Activated naive CD8-positive, alpha-beta T cell treated with anti-CD3 and anti-CD28 coated beads, Interleukin-2, amount 10 ng/mL, durations not matched to agents 7 days and 5 days (primary cell): ENCODE data around the gene MYL2. TPM values are rescaled to one million over a fixed set of nuclear protein-coding genes. Genes with fewer than 3 reads are reported as not detected.
"Not testable (repeated sequence)": the region's sequence is repeated elsewhere in the genome, so short reads cannot be mapped to it uniquely, and the experiment has no call there.

Source experiments
- ATAC-seq: fragments of 150-1000 bp; cut with Tn5 transposase; one replicate; pipeline ENCODE4 v1.10.0; 2021; ENCODE audit warnings: low read depth, moderate library complexity
- POLR2A ChIA-PET: fragments of 350-600 bp; sonication (Branson Sonifier 250); formaldehyde crosslinking; loops from one replicate; lab custom pipeline; 2021; ENCODE audit warnings: antibody characterized with exemption; lab: Charles Lee
- DNase-seq: peaks from one replicate; pipeline ENCODE4 v3.0.0; 2021
- H3K27ac Mint-ChIP-seq: one replicate; pipeline ENCODE4 v1.8.0; 2022; ENCODE audit warnings: mild to moderate bottlenecking, mixed read lengths
- H3K27me3 Mint-ChIP-seq: one replicate; pipeline ENCODE4 v1.8.0; 2022; ENCODE audit warnings: mild to moderate bottlenecking, moderate library complexity, mixed read lengths
- H3K36me3 Mint-ChIP-seq: one replicate; pipeline ENCODE4 v1.8.0; 2021; ENCODE audit warnings: mild to moderate bottlenecking, mixed read lengths
- H3K4me1 Mint-ChIP-seq: one replicate; pipeline ENCODE4 v1.8.0; 2021; ENCODE audit warnings: mixed read lengths
- H3K4me3 Mint-ChIP-seq: one replicate; pipeline ENCODE4 v1.8.0; 2022; ENCODE audit warnings: mild to moderate bottlenecking, moderate library complexity, mixed read lengths
- H3K9me3 Mint-ChIP-seq: one replicate; pipeline ENCODE4 v1.8.0; 2021; ENCODE audit warnings: mixed read lengths
- total RNA-seq, 2 experiments: library from RNA; stranded (reverse); gene quantifications; one replicate each; pipeline ENCODE4 v1.2.3, GENCODE V29; 2021

MYL2 gene, protein sequence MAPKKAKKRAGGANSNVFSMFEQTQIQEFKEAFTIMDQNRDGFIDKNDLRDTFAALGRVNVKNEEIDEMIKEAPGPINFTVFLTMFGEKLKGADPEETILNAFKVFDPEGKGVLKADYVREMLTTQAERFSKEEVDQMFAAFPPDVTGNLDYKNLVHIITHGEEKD
- total RNA-seq = not detected

DNA sequence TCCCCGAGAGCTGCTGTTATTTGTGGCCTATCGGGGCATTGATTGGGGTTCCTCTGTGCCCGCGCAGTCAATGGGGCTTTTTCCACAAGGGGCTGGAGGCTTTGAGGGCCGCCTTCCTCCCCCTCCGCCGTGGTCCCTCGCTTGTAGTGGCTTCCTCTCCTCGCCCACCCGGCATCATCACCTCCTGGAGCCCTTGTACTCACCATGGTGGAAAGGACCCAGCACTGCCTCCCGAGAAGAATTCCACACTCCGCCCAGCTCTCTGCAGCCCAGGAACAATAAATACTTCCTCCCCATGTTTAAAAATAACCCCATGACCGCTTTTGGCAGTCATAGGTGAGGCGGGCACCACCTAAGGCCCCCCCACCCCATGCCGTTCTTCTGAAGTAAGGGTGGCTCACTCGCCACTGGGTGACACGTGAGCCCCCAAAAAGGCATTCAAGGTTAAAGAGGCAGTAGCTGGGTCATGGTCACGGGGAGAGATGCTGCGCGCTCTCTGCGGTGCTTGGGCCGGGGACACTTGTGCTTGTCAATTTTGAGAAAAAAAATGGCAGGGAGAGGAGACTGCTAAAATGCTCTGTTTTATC lies at the start of gene MYL2:
MYL2 (minus strand) TSS at position 256 of the 587 bp plus-strand sequence; CDS start at position 206, 50 bp downstream.
- no peak within 1 kb of the TSS for H3K4me3 Mint-ChIP-seq
- no peaks in the 10 kb centered on the region for H3K36me3 Mint-ChIP-seq
- no peak for DNase-seq
- H3K27me3 Mint-ChIP-seq = peaks cover 15% of the 10 kb centered on the region
- peaks cover 1% of the 10 kb centered on the region for H3K4me1 Mint-ChIP-seq
- POLR2A ChIA-PET = interaction anchor here (0.6 kb wide), 1 partner anchor 606 kb away, joined by 3 read pairs; no protein-coding TSS in a partner anchor
- no peak for ATAC-seq
- no peak within 1 kb of the TSS for H3K27ac Mint-ChIP-seq
- no peaks in the 10 kb centered on the region for H3K9me3 Mint-ChIP-seq

DNA sequence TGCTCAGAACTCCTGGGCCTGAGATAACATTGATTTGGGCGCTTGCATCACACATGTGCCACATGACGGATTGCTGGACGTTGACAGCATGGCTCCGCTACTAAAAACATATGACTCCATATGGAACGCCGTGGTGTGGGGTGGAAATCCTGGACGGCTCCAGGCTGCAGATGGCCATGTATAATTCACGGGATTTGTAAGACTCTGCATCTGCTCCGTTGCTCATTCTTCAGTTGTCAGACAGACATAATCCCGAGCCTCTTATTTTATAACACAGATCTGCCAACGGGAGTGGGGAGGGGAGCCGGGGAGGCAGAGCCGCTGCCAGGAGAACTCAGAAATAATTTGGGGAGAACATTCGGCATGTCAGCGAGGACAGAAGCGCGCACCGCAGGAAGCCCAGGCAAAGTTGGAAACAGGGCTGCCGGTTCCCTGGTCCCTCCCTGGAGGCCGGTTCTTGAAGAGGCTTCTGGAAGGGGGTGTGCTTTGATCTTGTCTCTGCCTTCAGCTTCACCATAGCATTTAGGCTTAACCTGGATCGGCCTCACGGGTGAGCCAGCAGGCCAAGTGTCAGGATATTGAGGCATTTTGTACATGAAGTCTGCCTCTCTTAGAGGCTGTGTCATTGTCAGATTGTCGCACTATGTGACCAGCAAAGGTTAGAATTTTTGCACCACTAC lies 45.8 kb upstream of the MYL2 start:
- Mint-ChIP-seq H3K4me1 (no peaks in the 10 kb centered on the region), H3K9me3 (no peaks in the 10 kb centered on the region), H3K36me3 (no peaks in the 10 kb centered on the region), H3K4me3 (no peak overlapping the region), H3K27me3 (peaks cover 7% of the 10 kb centered on the region), H3K27ac (no peak overlapping the region)
- ATAC-seq = no peak
- POLR2A ChIA-PET = no interaction called here
- DNase-seq = no peak

DNA sequence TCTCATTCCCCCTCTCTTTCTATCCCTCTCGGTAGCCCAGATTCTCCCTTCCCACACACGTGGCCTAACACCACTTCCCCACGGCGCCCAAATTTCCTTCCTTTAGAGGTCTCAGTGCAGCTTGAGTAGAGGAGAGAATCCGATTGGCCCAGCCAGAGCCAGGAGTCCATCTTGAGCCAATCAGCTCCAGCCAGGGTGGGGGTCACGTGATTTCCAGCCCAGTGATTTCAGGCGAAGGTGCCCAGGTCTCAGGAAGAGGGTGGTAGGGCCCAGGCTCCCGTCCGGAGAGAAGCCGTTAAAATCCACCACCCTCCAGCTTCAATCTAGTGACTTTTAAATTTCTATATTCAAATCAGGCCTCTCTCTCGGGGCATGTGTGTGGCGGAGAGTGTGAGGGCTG lies 45.2 kb upstream of the MYL2 start:
- H3K27ac Mint-ChIP-seq = no peak overlapping the region

DNA sequence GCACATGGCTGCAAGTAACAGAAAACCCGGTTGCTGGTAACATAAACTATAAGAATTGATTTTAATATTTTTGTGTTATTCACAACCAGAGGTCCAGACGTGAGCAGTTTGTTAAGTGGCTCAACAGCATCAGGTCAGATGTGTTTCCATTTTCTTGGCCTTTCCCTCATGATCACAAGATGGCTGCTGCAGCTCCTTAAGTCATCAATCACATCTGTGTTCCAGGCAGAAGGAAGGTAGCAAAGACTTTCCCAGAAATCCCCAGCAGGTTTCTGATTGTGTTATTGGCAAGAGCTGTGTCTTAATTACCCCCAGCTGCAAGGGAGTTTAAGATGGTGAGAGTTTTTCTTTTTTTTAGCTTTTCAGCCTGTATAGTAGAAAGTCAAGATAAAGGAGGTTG lies 40.4 kb upstream of the MYL2 start:
- Mint-ChIP-seq H3K4me1 (no peaks in the 10 kb centered on the region), H3K9me3 (no peaks in the 10 kb centered on the region), H3K27ac (no peak overlapping the region), H3K27me3 (peaks cover 7% of the 10 kb centered on the region), H3K4me3 (no peak overlapping the region), H3K36me3 (no peaks in the 10 kb centered on the region)
- ATAC-seq = no peak
- no peak for DNase-seq
- POLR2A ChIA-PET = no interaction called here

More for the DNA sequence above, 45.2 kb upstream of the MYL2 start:
- H3K4me1 Mint-ChIP-seq = no peaks in the 10 kb centered on the region
- no peak overlapping the region for H3K4me3 Mint-ChIP-seq
- DNase-seq = no peak
- POLR2A ChIA-PET = no interaction called here
- H3K9me3 Mint-ChIP-seq = no peaks in the 10 kb centered on the region
- ATAC-seq = no peak
- H3K27me3 Mint-ChIP-seq = peaks cover 7% of the 10 kb centered on the region
- no peaks in the 10 kb centered on the region for H3K36me3 Mint-ChIP-seq

DNA sequence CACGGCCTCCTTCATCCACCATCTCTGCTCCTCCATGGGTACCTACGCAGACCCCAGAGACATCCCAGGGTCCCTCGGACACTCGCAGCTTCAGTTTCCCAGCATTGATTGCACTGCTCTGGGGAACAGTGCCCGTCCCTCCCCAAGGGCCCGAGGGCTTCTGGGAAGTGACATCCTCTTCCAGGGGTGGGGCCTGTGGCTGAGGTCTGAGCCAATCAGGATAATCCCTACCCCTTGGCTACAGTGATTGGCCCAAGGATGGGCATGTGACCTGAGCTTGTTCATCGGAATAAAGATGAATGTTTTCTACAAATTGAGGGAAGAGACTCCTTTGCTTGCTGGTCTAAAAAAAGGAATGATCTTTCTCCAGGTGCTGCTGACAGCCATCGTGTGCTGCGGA lies 37.3 kb upstream of the MYL2 start:
- H3K4me1 Mint-ChIP-seq = no peaks in the 10 kb centered on the region
- H3K4me3 Mint-ChIP-seq = no peak overlapping the region
- H3K27ac Mint-ChIP-seq = no peak overlapping the region
- H3K36me3 Mint-ChIP-seq = no peaks in the 10 kb centered on the region
- POLR2A ChIA-PET = no interaction called here
- no peak for ATAC-seq
- H3K27me3 Mint-ChIP-seq = peaks cover 17% of the 10 kb centered on the region
- no peak for DNase-seq
- no peaks in the 10 kb centered on the region for H3K9me3 Mint-ChIP-seq

DNA sequence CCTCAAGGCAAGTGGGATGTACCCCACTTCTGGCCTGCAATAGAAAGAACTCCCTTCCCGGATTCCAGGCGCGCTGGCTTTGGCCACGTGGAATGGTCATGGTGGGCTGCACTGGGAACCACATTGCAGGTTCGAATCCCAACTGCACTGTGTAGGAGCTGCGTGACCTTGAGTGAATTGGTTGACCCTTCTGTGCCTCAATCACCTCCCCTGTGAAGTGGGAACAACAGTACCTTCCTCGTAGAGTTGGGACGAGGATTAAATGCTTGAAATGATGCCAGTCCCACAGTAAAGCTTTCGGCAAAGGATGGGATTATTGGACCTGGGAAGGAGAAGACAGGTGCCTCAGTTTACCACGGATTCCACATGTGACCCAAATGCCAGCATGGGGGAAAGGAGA lies 36.8 kb upstream of the MYL2 start:
- POLR2A ChIA-PET = no interaction called here
- peaks cover 17% of the 10 kb centered on the region for H3K27me3 Mint-ChIP-seq
- no peaks in the 10 kb centered on the region for H3K9me3 Mint-ChIP-seq
- no peak for ATAC-seq
- no peaks in the 10 kb centered on the region for H3K4me1 Mint-ChIP-seq
- no peak overlapping the region for H3K27ac Mint-ChIP-seq
- DNase-seq = no peak
- no peak overlapping the region for H3K4me3 Mint-ChIP-seq
- no peaks in the 10 kb centered on the region for H3K36me3 Mint-ChIP-seq

DNA sequence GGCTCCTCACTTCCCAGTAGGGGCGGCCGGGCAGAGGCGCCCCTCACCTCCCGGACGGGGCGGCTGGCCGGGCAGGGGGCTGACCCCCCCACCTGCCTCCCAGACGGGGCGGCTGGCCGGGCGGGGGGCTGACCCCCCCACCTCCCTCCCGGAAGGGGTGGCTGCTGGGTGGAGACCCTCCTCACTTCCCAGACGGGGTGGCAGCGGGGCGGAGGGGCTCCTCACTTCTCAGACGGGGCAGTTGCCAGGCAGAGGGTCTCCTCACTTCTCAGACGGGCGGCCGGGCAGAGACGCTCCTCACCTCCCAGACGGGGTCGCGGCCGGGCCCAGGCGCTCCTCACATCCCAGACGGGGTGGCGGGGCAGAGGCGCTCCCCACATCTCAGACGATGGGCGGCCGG lies 30.5 kb upstream of the MYL2 start:
- H3K4me1 Mint-ChIP-seq, H3K27ac Mint-ChIP-seq, DNase-seq, H3K36me3 Mint-ChIP-seq, H3K9me3 Mint-ChIP-seq, ATAC-seq, POLR2A ChIA-PET, H3K4me3 Mint-ChIP-seq: not testable (repeated sequence)
- H3K27me3 Mint-ChIP-seq = peaks cover 17% of the 10 kb centered on the region

DNA sequence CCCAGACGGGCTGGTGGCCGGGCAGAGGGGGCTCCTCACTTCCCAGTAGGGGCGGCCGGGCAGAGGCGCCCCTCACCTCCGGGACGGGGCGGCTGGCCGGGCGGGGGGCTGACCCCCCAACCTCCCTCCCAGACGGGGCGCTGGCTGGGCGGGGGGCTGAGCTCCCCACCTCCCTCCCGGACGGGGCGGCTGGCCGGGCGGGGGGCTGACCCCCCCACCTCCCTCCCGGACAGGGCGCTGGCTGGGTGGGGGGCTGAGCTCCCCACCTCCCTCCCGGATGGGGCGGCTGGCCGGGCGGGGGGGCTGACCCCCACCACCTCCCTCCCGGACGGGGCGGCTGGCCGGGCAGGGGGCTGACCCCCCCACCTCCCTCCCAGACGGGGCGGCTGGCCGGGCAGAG lies 30.1 kb upstream of the MYL2 start:
- ATAC-seq, POLR2A ChIA-PET, H3K4me1 Mint-ChIP-seq, H3K9me3 Mint-ChIP-seq, H3K4me3 Mint-ChIP-seq, H3K27ac Mint-ChIP-seq, H3K36me3 Mint-ChIP-seq, DNase-seq: not testable (repeated sequence)
- H3K27me3 Mint-ChIP-seq = peaks cover 17% of the 10 kb centered on the region

- POLR2A ChIA-PET = no interaction called here
- Mint-ChIP-seq H3K4me3 (no peak overlapping the region), H3K27ac (no peak overlapping the region), H3K27me3 (peaks cover 15% of the 10 kb centered on the region), H3K4me1 (no peaks in the 10 kb centered on the region), H3K9me3 (peaks cover 3% of the 10 kb centered on the region), H3K36me3 (no peaks in the 10 kb centered on the region)
- ATAC-seq (no peak), DNase-seq (no peak)
These were observed 27.7 kb upstream of the MYL2 start for GRCh38 chr12:110948041-110948440.

- H3K27me3 Mint-ChIP-seq = peaks cover 8% of the 10 kb centered on the region
- H3K4me1 Mint-ChIP-seq = no peaks in the 10 kb centered on the region
- H3K36me3 Mint-ChIP-seq = no peaks in the 10 kb centered on the region
- no peak for DNase-seq
- POLR2A ChIA-PET = no interaction called here
- ATAC-seq = no peak
- H3K9me3 Mint-ChIP-seq = peaks cover 3% of the 10 kb centered on the region
- no peak overlapping the region for H3K4me3 Mint-ChIP-seq
- H3K27ac Mint-ChIP-seq = no peak overlapping the region
These were observed 23.0 kb upstream of the MYL2 start for GRCh38 chr12:110943373-110943772.

- Mint-ChIP-seq H3K4me3 (no peak overlapping the region), H3K36me3 (no peaks in the 10 kb centered on the region), H3K27me3 (peaks cover 17% of the 10 kb centered on the region), H3K27ac (no peak overlapping the region), H3K9me3 (peaks cover 2% of the 10 kb centered on the region), H3K4me1 (peaks cover 6% of the 10 kb centered on the region)
- ATAC-seq (no peak), DNase-seq (no peak)
- POLR2A ChIA-PET = interaction anchor here (0.7 kb wide), 1 partner anchor 226 kb away, joined by 3 read pairs; no protein-coding TSS in a partner anchor
These were observed 21.0 kb upstream of the MYL2 start for GRCh38 chr12:110941391-110941790.

- POLR2A ChIA-PET = no interaction called here
- Mint-ChIP-seq H3K9me3 (no peaks in the 10 kb centered on the region), H3K27ac (no peak overlapping the region), H3K27me3 (peaks cover 19% of the 10 kb centered on the region), H3K4me3 (no peak overlapping the region), H3K36me3 (no peaks in the 10 kb centered on the region), H3K4me1 (peaks cover 6% of the 10 kb centered on the region)
- ATAC-seq (no peak), DNase-seq (no peak)
These were observed 20.6 kb upstream of the MYL2 start for GRCh38 chr12:110940933-110941332.

- POLR2A ChIA-PET = no interaction called here
- Mint-ChIP-seq H3K27me3 (peaks cover 23% of the 10 kb centered on the region), H3K36me3 (no peaks in the 10 kb centered on the region)
These were observed 19.9 kb upstream of the MYL2 start for GRCh38 chr12:110940296-110940695.

GRCh38 chr12:110937104-110937641 lies 16.8 kb upstream of the MYL2 start:
- no peak overlapping the region for H3K27ac Mint-ChIP-seq
- POLR2A ChIA-PET = no interaction called here

More at GRCh38 chr12:110940296-110940695, 19.9 kb upstream of the MYL2 start:
- no peak overlapping the region for H3K27ac Mint-ChIP-seq
- no peaks in the 10 kb centered on the region for H3K9me3 Mint-ChIP-seq
- H3K4me3 Mint-ChIP-seq = no peak overlapping the region
- ATAC-seq = no peak
- DNase-seq = no peak
- H3K4me1 Mint-ChIP-seq = peaks cover 6% of the 10 kb centered on the region

More at GRCh38 chr12:110937104-110937641, 16.8 kb upstream of the MYL2 start:
- no peaks in the 10 kb centered on the region for H3K9me3 Mint-ChIP-seq
- DNase-seq (peak; percentile 71), ATAC-seq (no peak)
- H3K27me3 Mint-ChIP-seq = peaks cover 17% of the 10 kb centered on the region
- peaks cover 6% of the 10 kb centered on the region for H3K4me1 Mint-ChIP-seq
- H3K36me3 Mint-ChIP-seq = no peaks in the 10 kb centered on the region
- no peak overlapping the region for H3K4me3 Mint-ChIP-seq
